Transverse colon (tissue), 4 donors: Measurements from ENCODE around the gene C5orf24. TPM values are rescaled to one million over a fixed set of nuclear protein-coding genes. Genes with fewer than 3 reads are reported as not detected.
A peak's percentile ranks its signal among the peaks of the same experiment; 100 is the strongest.

Experiments used
- DNase-seq: peaks from one replicate; pipeline ENCODE4 v3.0.0-alpha.2; 2019
- H3K27ac ChIP-seq, 4 donors: fragments of 200-600 bp; sonication (generic); 2 replicates each; pipeline ENCODE4 v1.5.1; 2016 to 2018; ENCODE audit warnings: inconsistent platforms in 4 of 4
- H3K27me3 ChIP-seq: fragments of 200-600 bp; sonication (generic); 2 replicates; pipeline ENCODE4 v1.5.1; 2017; ENCODE audit warnings: inconsistent platforms
- H3K36me3 ChIP-seq, 4 donors: fragments of 200-600 bp; sonication (generic); 2 replicates each; pipeline ENCODE4 v1.5.1; 2017 to 2019; ENCODE audit warnings: inconsistent platforms in 4 of 4
- H3K4me1 ChIP-seq, 4 donors: fragments of 200-600 bp; sonication (generic); 2 replicates each; pipeline ENCODE4 v1.5.1; 2017 to 2020; ENCODE audit warnings: inconsistent platforms in 4 of 4
- H3K4me3 ChIP-seq, 4 donors: fragments of 200-600 bp; sonication (generic); 1 replicate in 1 of 4; 2 replicates in 3 of 4; pipeline versions ENCODE4 v1.5.1 to v1.6.1; 2017 to 2019; ENCODE audit warnings: inconsistent platforms in 4 of 4
- H3K9me3 ChIP-seq, 2 donors: fragments of 200-600 bp; sonication (generic); 2 replicates each; pipeline ENCODE4 v1.5.1; 2017 to 2019; ENCODE audit warnings: inconsistent platforms in 2 of 2
- EP300 ChIP-seq: sonication (generic); formaldehyde crosslinking; IDR thresholded peaks from one replicate; pipeline ENCODE4 v1.6.1; 2017; ENCODE audit warnings: antibody characterized with exemption, low read depth
- POLR2A ChIP-seq: fragments of 450-650 bp; IDR thresholded peaks from one replicate; pipeline ENCODE4 v1.6.1; 2016; ENCODE audit warnings: antibody characterized with exemption, mild to moderate bottlenecking, moderate library complexity
- POLR2AphosphoS5 ChIP-seq, 3 donors: sonication (generic); formaldehyde crosslinking; IDR thresholded peaks; one replicate each; pipeline ENCODE4 v1.6.1; 2016; ENCODE audit warnings: antibody characterized with exemption in 3 of 3
- WGBS, 2 donors: methylation state at CpG; one replicate each; pipeline ENCODE4 v1.1.5; 2018; ENCODE audit warnings: low coverage in 1 of 2; 5-methylcytosine and 5-hydroxymethylcytosine counted together
- in situ Hi-C, 4 donors: fragments of 200-750 bp; cut with MboI; loops; one replicate each; pipeline versions ENCODE4 v1.15.0 to v1.15.1; 2017; ENCODE audit warnings: low sequenced_read_pairs in 3 of 4, low pct_ligation_motif_present in 1 of 4, low pct_unique_long_range_greater_than_20kb in 1 of 4
- intact Hi-C: fragments of 100-400 bp; cut with DNase I; formaldehyde crosslinking; loops from one replicate; pipeline ENCODE4 v1.15.1; 2023; ENCODE audit warnings: low total_unique reads
- total RNA-seq, 4 donors: library from RNA; depleted of rRNA; stranded (reverse); fragments of >200 nt; gene quantifications; one replicate each; pipeline ENCODE4 v1.1.0, GENCODE V29; 2016
- TF ChIP-seq, protein P1 (sequence below), 5 experiments: fragments of 200-600 bp in 3 of 5; fragments of 450-650 bp in 2 of 5; sonication (generic) in 3 of 5; IDR thresholded peaks; 1 replicate in 2 of 5; 2 replicates in 3 of 5; pipeline ENCODE4 v1.5.1; 2016 to 2017; ENCODE audit warnings: antibody characterized with exemption in 5 of 5, inconsistent platforms in 3 of 5, mild to moderate bottlenecking in 2 of 5, moderate library complexity in 1 of 5

Gene C5orf24
- total RNA-seq, 4 donors from 2014 or later: 22.8 to 41.9 (median 34.9) TPM

GRCh38 chr5:134892926-134893325, 47.2 kb downstream of the C5orf24 start:
- no peaks in the 10 kb centered on the region for H3K4me1 ChIP-seq
- DNase-seq: no peak
- WGBS, 2 donors: 92 to 100% methylated on average over 2 of the region's 2 CpGs
- TF ChIP-seq POLR2A (no peak), POLR2AphosphoS5 (IDR thresholded peaks at IDR 0.05) (no peak), EP300 (no peak)
- TF ChIP-seq, protein P1, sequence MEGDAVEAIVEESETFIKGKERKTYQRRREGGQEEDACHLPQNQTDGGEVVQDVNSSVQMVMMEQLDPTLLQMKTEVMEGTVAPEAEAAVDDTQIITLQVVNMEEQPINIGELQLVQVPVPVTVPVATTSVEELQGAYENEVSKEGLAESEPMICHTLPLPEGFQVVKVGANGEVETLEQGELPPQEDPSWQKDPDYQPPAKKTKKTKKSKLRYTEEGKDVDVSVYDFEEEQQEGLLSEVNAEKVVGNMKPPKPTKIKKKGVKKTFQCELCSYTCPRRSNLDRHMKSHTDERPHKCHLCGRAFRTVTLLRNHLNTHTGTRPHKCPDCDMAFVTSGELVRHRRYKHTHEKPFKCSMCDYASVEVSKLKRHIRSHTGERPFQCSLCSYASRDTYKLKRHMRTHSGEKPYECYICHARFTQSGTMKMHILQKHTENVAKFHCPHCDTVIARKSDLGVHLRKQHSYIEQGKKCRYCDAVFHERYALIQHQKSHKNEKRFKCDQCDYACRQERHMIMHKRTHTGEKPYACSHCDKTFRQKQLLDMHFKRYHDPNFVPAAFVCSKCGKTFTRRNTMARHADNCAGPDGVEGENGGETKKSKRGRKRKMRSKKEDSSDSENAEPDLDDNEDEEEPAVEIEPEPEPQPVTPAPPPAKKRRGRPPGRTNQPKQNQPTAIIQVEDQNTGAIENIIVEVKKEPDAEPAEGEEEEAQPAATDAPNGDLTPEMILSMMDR (IDR thresholded peaks at IDR 0.05): no peak
- H3K4me3 ChIP-seq: no peak overlapping the region
- H3K27ac ChIP-seq: no peak overlapping the region
- peaks cover 0 to 7% (median 2%) of the 10 kb centered on the region in 4 donors for H3K36me3 ChIP-seq
- H3K27me3 ChIP-seq: no peaks in the 10 kb centered on the region
- in situ Hi-C loops: no loop called here
- no peaks in the 10 kb centered on the region for H3K9me3 ChIP-seq
- intact Hi-C loops: no loop called here

GRCh38 chr5:134893748-134894505, 48.2 kb downstream of the C5orf24 start:
- peaks cover 0 to 12% (median 2%) of the 10 kb centered on the region in 4 donors for H3K36me3 ChIP-seq
- TF ChIP-seq POLR2AphosphoS5 (IDR thresholded peaks at IDR 0.05): no peak
- TF ChIP-seq, protein P1 (IDR thresholded peaks at IDR 0.05): no peak
- TF ChIP-seq POLR2A: no peak
- TF ChIP-seq EP300: no peak
- H3K27ac ChIP-seq: no peak overlapping the region
- in situ Hi-C loops (no loop called here), intact Hi-C loops (no loop called here)
- H3K9me3 ChIP-seq: no peaks in the 10 kb centered on the region
- no peak for DNase-seq
- no peaks in the 10 kb centered on the region for H3K27me3 ChIP-seq
- WGBS, 2 donors: 97% methylated on average over 6 to 7 of the region's 7 CpGs
- no peak overlapping the region for H3K4me3 ChIP-seq
- no peaks in the 10 kb centered on the region for H3K4me1 ChIP-seq

DNA sequence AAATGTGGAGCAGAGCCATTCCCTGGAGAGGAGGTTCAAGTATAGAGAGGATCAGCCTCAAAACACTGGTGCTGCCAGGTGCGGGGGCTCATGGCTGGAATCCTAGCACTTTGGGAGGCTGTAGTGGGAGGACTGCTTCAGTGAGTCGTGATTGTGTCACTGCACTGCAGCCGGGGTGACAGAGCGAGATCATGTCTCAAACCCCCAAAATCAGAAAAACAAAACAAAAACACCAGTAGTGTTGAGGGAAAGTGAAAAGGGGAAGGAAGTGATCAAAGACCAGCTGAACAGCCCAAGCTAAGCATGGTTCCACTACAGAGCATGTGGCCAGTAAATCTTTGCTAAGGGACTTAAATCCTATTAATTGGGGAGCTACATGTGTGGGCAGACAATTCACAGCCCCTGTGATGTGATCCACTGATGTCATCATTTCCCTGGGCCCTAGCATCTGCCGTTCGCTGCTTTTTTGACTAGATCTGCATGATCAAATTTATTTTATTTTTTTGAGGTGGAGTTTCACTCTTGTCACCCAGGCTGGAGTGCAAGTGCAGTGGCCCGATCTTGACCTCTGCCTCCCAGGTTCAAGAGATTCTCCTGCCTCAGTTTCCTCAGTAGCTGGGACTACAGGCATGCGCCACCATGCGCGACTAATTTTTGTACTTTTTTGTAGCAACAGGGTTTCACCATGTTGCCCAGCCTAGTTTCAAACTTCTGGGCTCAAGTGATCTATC, 56.5 kb downstream of the C5orf24 start:
- no peaks in the 10 kb centered on the region for H3K9me3 ChIP-seq
- no peak for DNase-seq
- no peak overlapping the region for H3K4me3 ChIP-seq
- intact Hi-C loops (no loop called here), in situ Hi-C loops (loop anchor here in 2 of 4 donors (10.0 to 25.0 kb wide), 3 partner anchors 57 to 165 kb away; partner anchors contain the start of genes C5orf24 (in 1 of the 2) and CAMLG (in 1 of the 2))
- no peaks in the 10 kb centered on the region for H3K27me3 ChIP-seq
- H3K4me1 ChIP-seq: peaks cover 0 to 5% (median 2%) of the 10 kb centered on the region in 4 donors
- WGBS, 2 donors: 71 to 91% methylated on average over 10 of the region's 10 CpGs
- no peak overlapping the region for H3K27ac ChIP-seq
- TF ChIP-seq POLR2AphosphoS5 (IDR thresholded peaks at IDR 0.05) (no peak), EP300 (no peak), POLR2A (no peak)
- TF ChIP-seq, protein P1 (IDR thresholded peaks at IDR 0.05): no peak
- peaks cover 0 to 9% (median 0%) of the 10 kb centered on the region in 4 donors for H3K36me3 ChIP-seq

GRCh38 chr5:134904610-134905245, 59.0 kb downstream of the C5orf24 start, which contains the start of gene PCBD2:
PCBD2 (plus strand) TSS chr5:134905131; CDS start chr5:134905140, 9 bp downstream.
- no peaks in the 10 kb centered on the region for H3K36me3 ChIP-seq
- intact Hi-C loops (loop anchor here (5.0 kb wide), 1 partner anchor 57 kb away; the partner anchor contains the start of gene C5orf24), in situ Hi-C loops (loop anchor here in 2 of 4 donors (10.0 to 25.0 kb wide), 3 partner anchors 60 to 167 kb away; partner anchors contain the start of genes C5orf24 (in 1 of the 2) and CAMLG (in 1 of the 2))
- no peaks in the 10 kb centered on the region for H3K9me3 ChIP-seq
- DNase-seq: peak; percentile 95
- no peaks in the 10 kb centered on the region for H3K27me3 ChIP-seq
- 0% methylated on average over 78 of the region's 84 CpGs; no CpG with 5 or more reads in 1 of the 2 donors for WGBS, 2 donors
- peaks cover 0 to 5% (median 2%) of the 10 kb centered on the region in 4 donors for H3K4me1 ChIP-seq
- H3K4me3 ChIP-seq: peak within 1 kb of the TSS; percentile 77 to 86 (median 80)
- peak within 1 kb of the TSS; percentile 93 to 100 (median 100) for H3K27ac ChIP-seq
- no peak for TF ChIP-seq EP300
- TF ChIP-seq POLR2A: peak; percentile 58
- TF ChIP-seq, protein P1 (IDR thresholded peaks at IDR 0.05): peak; percentile 85 to 97 (median 90)
- peak; percentile 19 to 77 (median 71) for TF ChIP-seq POLR2AphosphoS5 (IDR thresholded peaks at IDR 0.05)
